HG02763 (cell line): Measurements from ENCODE around the gene LSAMP.

Experiments
- ATAC-seq: cut with Tn5 transposase; IDR thresholded peaks from one replicate; pipeline ENCODE4 v1.9.1; 2021; ENCODE audit warnings: mild to moderate bottlenecking, moderate library complexity; ENCODE audit not compliant: unreplicated experiment

Gene LSAMP

GRCh38 chr3:116064646-116065045 is 380.6 kb downstream of the LSAMP start:
- ATAC-seq: no peak

- no peak for ATAC-seq
Measured at GRCh38 chr3:116059421-116060096, 385.7 kb downstream of the LSAMP start.

- no peak for ATAC-seq
Measured at GRCh38 chr3:116058844-116059243, 386.4 kb downstream of the LSAMP start.

GRCh38 chr3:116057400-116058006 is 387.8 kb downstream of the LSAMP start:
- ATAC-seq: no peak

GRCh38 chr3:116056280-116056679 is 389.0 kb downstream of the LSAMP start:
- peak; percentile 85 for ATAC-seq

GRCh38 chr3:116053017-116053416 is 392.3 kb downstream of the LSAMP start:
- no peak for ATAC-seq

- no peak for ATAC-seq
Measured at GRCh38 chr3:116052602-116053001, 392.7 kb downstream of the LSAMP start.

- ATAC-seq: no peak
Measured at GRCh38 chr3:116051586-116051985, 393.7 kb downstream of the LSAMP start.

GRCh38 chr3:116051040-116051439 is 394.2 kb downstream of the LSAMP start:
- peak; percentile 68 for ATAC-seq

- ATAC-seq: no peak
Measured at GRCh38 chr3:116050311-116050915, 394.9 kb downstream of the LSAMP start.

- ATAC-seq: no peak
Measured at GRCh38 chr3:116048991-116049390, 396.3 kb downstream of the LSAMP start.

- no peak for ATAC-seq
Measured at GRCh38 chr3:116046350-116046749, 398.9 kb downstream of the LSAMP start.

- ATAC-seq: no peak
Measured at GRCh38 chr3:116045314-116045713, 400.0 kb downstream of the LSAMP start.

- no peak for ATAC-seq
Measured at GRCh38 chr3:116040152-116040551, 405.1 kb downstream of the LSAMP start.

- ATAC-seq: no peak
Measured at GRCh38 chr3:116039651-116039985, 405.7 kb downstream of the LSAMP start.

- no peak for ATAC-seq
Measured at GRCh38 chr3:116038968-116039650, 406.2 kb downstream of the LSAMP start.

- ATAC-seq: peak; percentile 99
Measured at GRCh38 chr3:116037954-116038911, 407.1 kb downstream of the LSAMP start.

GRCh38 chr3:116035429-116035828 is 409.9 kb downstream of the LSAMP start:
- no peak for ATAC-seq

GRCh38 chr3:116034794-116035193 is 410.5 kb downstream of the LSAMP start:
- no peak for ATAC-seq

- ATAC-seq: no peak
Measured at GRCh38 chr3:116034086-116034485, 411.2 kb downstream of the LSAMP start.

GRCh38 chr3:116033516-116033915 is 411.8 kb downstream of the LSAMP start:
- no peak for ATAC-seq
